ENCODE results near the gene PCAT7. TPM values are rescaled to one million over a fixed set of nuclear protein-coding genes. Genes with fewer than 3 reads are reported as not detected.

Gene PCAT7
- total and polyA plus RNA-seq, 2 of the 4 experiments (the other 2 are of a cell fraction) = not detected

DNA sequence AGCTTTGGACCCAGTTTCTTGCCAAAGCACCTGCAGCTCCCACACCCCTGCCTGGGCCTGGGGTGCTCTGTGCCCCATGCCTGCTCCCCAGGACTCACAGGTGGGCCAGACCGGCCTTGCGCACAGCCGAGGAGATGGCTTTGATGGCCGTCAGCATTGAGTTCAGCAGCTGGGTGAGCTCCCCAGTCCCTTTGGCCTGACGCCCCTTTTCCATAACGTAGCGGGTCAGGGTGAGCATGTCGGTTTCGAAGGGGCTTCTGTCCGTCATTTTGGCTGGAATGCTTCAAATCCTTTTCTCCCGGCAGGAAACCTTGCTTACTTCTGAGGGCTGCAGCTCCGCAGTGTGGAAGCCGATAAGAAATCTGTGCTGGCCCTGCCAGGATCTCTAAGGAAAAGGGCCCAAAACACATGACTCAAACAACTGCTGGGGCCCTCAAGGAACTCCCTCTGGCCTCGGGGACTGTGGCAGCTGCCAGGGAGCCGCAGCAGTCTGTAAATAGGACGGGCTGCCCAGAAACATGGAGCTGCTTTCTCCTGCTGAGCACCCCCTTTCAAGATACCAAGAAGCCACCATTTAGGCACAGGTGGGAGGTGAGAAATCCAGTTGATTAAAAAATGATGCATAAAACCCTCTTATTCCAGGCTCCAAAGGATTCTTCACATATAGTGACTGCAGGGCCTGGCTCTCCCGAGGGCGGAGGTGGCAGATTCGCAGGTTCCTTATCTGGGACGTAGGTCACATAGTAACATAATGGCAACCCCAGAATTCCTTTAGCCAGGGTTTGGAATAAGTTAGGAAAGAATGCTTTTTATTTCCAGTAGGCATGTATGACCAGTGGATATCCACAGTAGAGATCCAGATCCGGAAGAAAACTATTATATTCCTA is 38.8 kb downstream of the PCAT7 start, which contains the start of gene FBP2:
Gene FBP2, minus strand, starts transcription at position 366 of the 887 bp plus-strand sequence. Its CDS starts 98 bp downstream, at position 268.
- H2AK9ac ChIP-seq (replicated peaks; ENCODE audit: low read depth, low read length, poor library complexity) = no peak within 1 kb of the TSS
- H2AFZ ChIP-seq (replicated peaks; ENCODE audit: low read length, poor library complexity) = peak within 1 kb of the TSS; percentile 32

More for the DNA sequence above, 38.8 kb downstream of the PCAT7 start, which contains the start of gene FBP2:
- Histone ChIP-seq H3K27me3 (ENCODE audit: control insufficient read depth, insufficient read depth, low read length) (peaks cover 11% of the 10 kb centered on the region; the same call in 1 of the 2 replicates), H2BK120ac (ENCODE audit: low read depth, low read length) (no peak within 1 kb of the TSS), H4K91ac (ENCODE audit: insufficient read depth, low read depth, low read length) (no peak within 1 kb of the TSS), H4K5ac (ENCODE audit: low read depth, low read length) (no peak within 1 kb of the TSS), H3K27ac (ENCODE audit: insufficient read depth, low read length) (no peak within 1 kb of the TSS), H3K36me3 (ENCODE audit: control insufficient read depth, insufficient read depth, low read length) (no peaks in the 10 kb centered on the region), H3K79me1 (ENCODE audit: low read depth in 1 of 2, low read length in 2 of 2) (no peaks in the 10 kb centered on the region), H2AK5ac (ENCODE audit: low read depth, low read length) (no peak within 1 kb of the TSS), H4K20me1 (ENCODE audit: insufficient read depth, low read length) (no peaks in the 10 kb centered on the region), H3K9ac (ENCODE audit: low read depth, low read length) (no peak within 1 kb of the TSS), H3K56ac (ENCODE audit: extremely low read depth, insufficient read depth, low read length) (no peak within 1 kb of the TSS), H3K9me1 (ENCODE audit: insufficient read depth, low read length) (no peaks in the 10 kb centered on the region), H3K4ac (ENCODE audit: low read depth, low read length) (no peak within 1 kb of the TSS), H3K14ac (replicated peaks; ENCODE audit: low read depth, low read length) (no peak within 1 kb of the TSS), H4K8ac (ENCODE audit: low read depth in 2 of 2, low read length in 2 of 2) (no peak within 1 kb of the TSS), H3K9me3 (ENCODE audit: control insufficient read depth, insufficient read depth, low read length) (no peaks in the 10 kb centered on the region), H3K18ac (ENCODE audit: low read depth, low read length) (no peak within 1 kb of the TSS), H2BK20ac (ENCODE audit: low read depth, low read length) (no peak within 1 kb of the TSS), H2BK15ac (ENCODE audit: low read depth, low read length) (no peak within 1 kb of the TSS), H3K4me2 (ENCODE audit: low read depth, low read length) (no peak within 1 kb of the TSS), H3K4me1 (ENCODE audit: control insufficient read depth, insufficient read depth, low read length) (no peaks in the 10 kb centered on the region), H3K23ac (ENCODE audit: low read depth, low read length) (no peak within 1 kb of the TSS), H3K4me3 (ENCODE audit: insufficient read depth, low read depth, low read length) (no peak within 1 kb of the TSS), H2BK5ac (ENCODE audit: low read depth, low read length, poor library complexity, severe bottlenecking) (no peak within 1 kb of the TSS)
- intact Hi-C loops (cut with micrococcal nuclease) (no loop called here), dilution Hi-C loops (cut with HindIII; ENCODE audit: low sequenced_read_pairs, unreplicated experiment) (no loop called here), in situ Hi-C loops (cut with MboI; ENCODE audit: low sequenced_read_pairs) (no loop called here)
- POLR2A ChIA-PET (ENCODE audit: unreplicated experiment) = no interaction called here
- TF ChIP-seq CEBPB (IDR thresholded peaks at IDR 0.05; ENCODE audit: low read depth, low read length) = no peak
- no peak for TF ChIP-seq SMC3 (IDR thresholded peaks at IDR 0.05; ENCODE audit: low read depth, low read length)
- no peak for TF ChIP-seq RAD21 (IDR thresholded peaks at IDR 0.05; ENCODE audit: low read length)
- no peak for TF ChIP-seq MAFK (IDR thresholded peaks at IDR 0.05; ENCODE audit: low read depth, low read length)
- TF ChIP-seq MXI1 (IDR thresholded peaks at IDR 0.05; ENCODE audit: borderline replicate concordance, low read depth, low read length) = no peak
- no peak for TF ChIP-seq RFX5 (IDR thresholded peaks at IDR 0.05; ENCODE audit: low read depth, low read length)
- TF ChIP-seq, protein P1, sequence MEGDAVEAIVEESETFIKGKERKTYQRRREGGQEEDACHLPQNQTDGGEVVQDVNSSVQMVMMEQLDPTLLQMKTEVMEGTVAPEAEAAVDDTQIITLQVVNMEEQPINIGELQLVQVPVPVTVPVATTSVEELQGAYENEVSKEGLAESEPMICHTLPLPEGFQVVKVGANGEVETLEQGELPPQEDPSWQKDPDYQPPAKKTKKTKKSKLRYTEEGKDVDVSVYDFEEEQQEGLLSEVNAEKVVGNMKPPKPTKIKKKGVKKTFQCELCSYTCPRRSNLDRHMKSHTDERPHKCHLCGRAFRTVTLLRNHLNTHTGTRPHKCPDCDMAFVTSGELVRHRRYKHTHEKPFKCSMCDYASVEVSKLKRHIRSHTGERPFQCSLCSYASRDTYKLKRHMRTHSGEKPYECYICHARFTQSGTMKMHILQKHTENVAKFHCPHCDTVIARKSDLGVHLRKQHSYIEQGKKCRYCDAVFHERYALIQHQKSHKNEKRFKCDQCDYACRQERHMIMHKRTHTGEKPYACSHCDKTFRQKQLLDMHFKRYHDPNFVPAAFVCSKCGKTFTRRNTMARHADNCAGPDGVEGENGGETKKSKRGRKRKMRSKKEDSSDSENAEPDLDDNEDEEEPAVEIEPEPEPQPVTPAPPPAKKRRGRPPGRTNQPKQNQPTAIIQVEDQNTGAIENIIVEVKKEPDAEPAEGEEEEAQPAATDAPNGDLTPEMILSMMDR (conservative IDR thresholded peaks at IDR 0.05; ENCODE audit: low read depth, low read length) = no peak
- no peak for TF ChIP-seq BHLHE40 (IDR thresholded peaks at IDR 0.05; ENCODE audit: low read depth, low read length)
- no peak for TF ChIP-seq CHD1 (IDR thresholded peaks at IDR 0.05; ENCODE audit: low read depth, low read length)
- TF ChIP-seq, protein P2, sequence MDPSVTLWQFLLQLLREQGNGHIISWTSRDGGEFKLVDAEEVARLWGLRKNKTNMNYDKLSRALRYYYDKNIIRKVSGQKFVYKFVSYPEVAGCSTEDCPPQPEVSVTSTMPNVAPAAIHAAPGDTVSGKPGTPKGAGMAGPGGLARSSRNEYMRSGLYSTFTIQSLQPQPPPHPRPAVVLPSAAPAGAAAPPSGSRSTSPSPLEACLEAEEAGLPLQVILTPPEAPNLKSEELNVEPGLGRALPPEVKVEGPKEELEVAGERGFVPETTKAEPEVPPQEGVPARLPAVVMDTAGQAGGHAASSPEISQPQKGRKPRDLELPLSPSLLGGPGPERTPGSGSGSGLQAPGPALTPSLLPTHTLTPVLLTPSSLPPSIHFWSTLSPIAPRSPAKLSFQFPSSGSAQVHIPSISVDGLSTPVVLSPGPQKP (IDR thresholded peaks at IDR 0.05; ENCODE audit: borderline replicate concordance, low read depth, low read length) = no peak
- TF ChIP-seq RCOR1 (IDR thresholded peaks at IDR 0.05; ENCODE audit: insufficient replicate concordance, low read length) = no peak
- TF ChIP-seq NFE2L2 (IDR thresholded peaks at IDR 0.05; ENCODE audit: low read depth, low read length) = no peak
- TF ChIP-seq, protein P3, sequence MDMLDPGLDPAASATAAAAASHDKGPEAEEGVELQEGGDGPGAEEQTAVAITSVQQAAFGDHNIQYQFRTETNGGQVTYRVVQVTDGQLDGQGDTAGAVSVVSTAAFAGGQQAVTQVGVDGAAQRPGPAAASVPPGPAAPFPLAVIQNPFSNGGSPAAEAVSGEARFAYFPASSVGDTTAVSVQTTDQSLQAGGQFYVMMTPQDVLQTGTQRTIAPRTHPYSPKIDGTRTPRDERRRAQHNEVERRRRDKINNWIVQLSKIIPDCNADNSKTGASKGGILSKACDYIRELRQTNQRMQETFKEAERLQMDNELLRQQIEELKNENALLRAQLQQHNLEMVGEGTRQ (IDR thresholded peaks at IDR 0.05; ENCODE audit: low read depth, low read length) = no peak
- no peak for TF ChIP-seq POLR2A (IDR thresholded peaks at IDR 0.05; ENCODE audit: low read depth, low read length)
- no peak for TF ChIP-seq MAZ (IDR thresholded peaks at IDR 0.05; ENCODE audit: borderline replicate concordance, low read depth, low read length)
- DNase-seq (no peak), ATAC-seq (ENCODE audit: low read depth) (no peak)
- BruUV-seq (replicated peaks) = no TSS peak
- WGBS, 2 experiments (ENCODE audit: extremely low coverage in 2 of 2, insufficient read length in 1 of 2) = 14% methylated on average over 2 of the region's 21 CpGs; no CpG with 5 or more reads in 1 of the 2 experiments
- CTCF ChIA-PET = no interaction called here

Measured in IMR-90 (cell line).